GM12801 (cell line): ENCODE results near the gene CTDSP2.

ENCODE experiments used
- TF ChIP-seq, protein P1 (sequence below): IDR thresholded peaks from one replicate; pipeline ENCODE4 v1.5.1; 2011; ENCODE audit warnings: control low read depth; ENCODE audit not compliant: insufficient read length; ENCODE audit errors: extremely low read depth

Gene CTDSP2

DNA sequence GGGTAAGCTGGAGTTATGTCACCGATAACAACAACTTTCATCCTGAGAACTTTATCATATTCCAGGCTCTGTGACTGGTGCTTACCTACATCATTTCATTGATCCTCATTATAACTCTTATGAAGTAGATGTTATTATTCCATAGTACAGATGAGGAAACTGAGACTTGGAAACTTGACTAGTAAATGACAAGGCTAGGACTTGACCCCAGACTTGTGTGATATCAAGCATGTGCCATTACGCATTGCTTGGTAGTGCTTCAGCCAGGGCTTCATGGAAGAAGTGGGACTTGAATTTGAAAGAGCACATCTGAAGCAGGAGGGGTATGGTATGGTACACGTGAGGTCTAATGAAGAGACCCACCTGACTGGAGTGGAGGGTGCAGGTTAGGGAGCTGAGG lies 39.9 kb downstream of the CTDSP2 start:
- TF ChIP-seq, protein P1, sequence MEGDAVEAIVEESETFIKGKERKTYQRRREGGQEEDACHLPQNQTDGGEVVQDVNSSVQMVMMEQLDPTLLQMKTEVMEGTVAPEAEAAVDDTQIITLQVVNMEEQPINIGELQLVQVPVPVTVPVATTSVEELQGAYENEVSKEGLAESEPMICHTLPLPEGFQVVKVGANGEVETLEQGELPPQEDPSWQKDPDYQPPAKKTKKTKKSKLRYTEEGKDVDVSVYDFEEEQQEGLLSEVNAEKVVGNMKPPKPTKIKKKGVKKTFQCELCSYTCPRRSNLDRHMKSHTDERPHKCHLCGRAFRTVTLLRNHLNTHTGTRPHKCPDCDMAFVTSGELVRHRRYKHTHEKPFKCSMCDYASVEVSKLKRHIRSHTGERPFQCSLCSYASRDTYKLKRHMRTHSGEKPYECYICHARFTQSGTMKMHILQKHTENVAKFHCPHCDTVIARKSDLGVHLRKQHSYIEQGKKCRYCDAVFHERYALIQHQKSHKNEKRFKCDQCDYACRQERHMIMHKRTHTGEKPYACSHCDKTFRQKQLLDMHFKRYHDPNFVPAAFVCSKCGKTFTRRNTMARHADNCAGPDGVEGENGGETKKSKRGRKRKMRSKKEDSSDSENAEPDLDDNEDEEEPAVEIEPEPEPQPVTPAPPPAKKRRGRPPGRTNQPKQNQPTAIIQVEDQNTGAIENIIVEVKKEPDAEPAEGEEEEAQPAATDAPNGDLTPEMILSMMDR, result no peak

DNA sequence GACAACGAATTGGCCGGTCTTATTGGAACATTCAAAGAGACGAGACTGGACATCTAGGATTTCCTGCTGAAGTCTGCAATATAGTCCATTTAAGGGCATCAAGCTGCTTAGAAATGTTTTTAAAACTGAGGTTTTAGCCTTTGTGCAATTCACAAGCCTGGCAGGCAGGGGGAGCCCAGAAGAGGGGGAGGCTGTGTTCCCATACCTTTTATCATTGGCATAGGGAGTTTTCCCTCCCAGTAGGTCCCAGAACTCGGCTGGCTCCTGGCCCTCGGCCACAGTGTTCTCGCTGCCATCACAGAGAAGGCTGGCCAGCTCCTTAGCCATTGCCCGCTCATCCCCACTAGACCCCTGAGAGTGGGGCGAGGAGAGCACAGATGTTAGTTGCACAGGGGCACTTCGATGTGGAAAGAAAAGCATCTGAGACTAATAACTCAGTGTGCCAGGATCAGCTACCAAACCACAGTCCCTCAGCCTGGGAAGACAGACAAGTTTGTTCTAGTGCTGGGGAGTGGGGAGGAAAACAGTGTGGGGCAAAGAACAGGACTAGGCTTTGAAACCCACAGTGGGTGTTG lies 43.1 kb downstream of the CTDSP2 start:
- TF ChIP-seq, protein P1, result no peak

DNA sequence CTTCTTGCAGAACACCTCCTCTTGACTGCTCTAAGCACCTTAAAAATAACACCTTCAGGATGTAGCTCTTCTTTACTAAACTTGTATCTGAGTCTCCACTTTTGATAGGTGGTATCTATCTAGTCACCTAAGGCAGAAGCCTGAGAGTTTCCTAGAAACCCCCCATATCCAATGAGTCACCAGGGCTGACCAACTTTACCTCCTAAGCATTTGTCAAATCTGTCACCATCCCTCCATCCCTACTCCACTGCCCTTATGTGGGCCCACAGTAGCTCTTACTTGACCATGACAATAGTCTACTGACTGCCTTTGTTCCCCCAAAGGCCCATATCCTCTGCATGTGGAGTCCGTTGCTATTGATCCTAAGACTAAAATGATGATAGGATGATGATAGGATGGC lies 43.9 kb downstream of the CTDSP2 start:
- TF ChIP-seq, protein P1, result no peak

DNA sequence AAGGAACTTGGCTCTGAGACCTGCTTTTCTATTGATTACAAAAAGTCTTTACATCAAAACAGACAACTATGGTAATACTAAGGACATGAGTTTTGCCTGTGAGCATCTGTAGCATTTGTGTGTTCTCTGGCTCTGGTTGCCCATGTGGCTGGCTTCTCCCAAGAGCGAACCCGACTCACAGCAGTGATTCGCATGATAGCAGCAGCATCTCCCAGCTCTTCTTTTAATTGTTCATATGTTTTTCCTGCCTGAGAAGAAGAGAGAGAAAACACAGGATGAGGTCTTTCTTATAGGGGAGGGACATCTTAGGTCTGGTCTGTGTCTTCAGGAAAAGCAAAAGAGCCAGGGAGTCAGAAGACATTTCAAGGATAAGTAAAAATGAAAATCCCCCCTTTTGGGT lies 45.6 kb downstream of the CTDSP2 start:
- TF ChIP-seq, protein P1, result no peak

DNA sequence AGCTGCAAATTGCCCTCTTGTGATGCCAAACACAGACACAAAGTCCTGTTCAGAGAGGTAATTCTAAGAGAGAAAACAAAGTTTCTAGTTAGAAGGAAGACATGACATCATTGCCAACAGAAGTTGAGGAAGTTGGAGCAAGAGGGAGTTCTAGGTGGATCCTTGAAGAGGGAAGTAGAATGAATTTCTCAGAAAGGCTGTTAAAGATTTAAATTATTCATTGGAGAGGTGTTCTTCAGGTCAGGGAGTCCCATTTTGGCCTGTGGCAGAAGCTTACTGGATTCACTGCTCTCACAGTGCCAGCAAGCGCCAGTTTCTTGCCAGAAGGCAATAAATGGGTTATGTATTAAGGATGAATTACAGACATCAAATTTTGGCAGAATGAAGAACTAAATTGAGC lies 48.6 kb downstream of the CTDSP2 start:
- TF ChIP-seq, protein P1, result no peak

DNA sequence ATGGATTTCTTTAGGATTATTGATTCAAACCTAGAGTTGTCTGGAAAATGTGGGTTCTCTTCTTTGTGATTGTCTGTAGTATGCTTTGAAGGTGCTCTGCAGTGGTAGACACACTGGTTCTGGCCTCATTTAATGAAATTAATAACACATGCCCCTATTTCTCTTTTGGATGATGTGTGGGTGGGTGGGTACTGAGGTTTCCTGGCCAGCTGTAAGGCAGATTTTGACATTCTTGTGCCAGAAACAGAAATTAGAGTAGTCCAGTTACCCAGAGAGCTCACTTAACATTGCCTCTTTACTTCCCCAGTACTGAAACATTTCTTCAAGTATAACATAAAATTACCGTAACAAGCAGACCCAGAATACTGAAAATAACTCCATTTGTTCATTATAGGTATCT lies 49.5 kb downstream of the CTDSP2 start:
- TF ChIP-seq, protein P1, result no peak

DNA sequence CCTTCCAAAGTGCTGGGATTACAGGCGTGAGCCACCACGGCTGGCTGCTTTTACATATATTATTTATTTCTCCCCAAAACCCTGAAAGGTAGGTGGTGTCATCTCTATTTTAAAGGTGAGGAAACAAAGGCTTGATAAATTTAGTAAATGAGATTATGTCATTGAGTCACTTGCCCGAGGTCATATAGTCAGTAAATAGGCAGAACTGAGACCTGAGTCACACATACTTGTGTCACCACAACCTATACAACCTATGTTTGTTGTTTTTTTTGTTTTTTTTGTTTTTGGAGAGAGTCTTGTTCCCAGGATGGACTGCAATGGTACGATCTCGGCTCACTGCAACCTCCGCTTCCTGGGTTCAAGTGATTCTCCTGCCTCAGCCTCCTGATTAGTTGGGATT lies 51.2 kb downstream of the CTDSP2 start:
- TF ChIP-seq, protein P1, result no peak
